ENCODE results near the gene MAMLD1.
A peak's percentile ranks its signal among the peaks of the same experiment; 100 is the strongest.

Gene MAMLD1

DNA sequence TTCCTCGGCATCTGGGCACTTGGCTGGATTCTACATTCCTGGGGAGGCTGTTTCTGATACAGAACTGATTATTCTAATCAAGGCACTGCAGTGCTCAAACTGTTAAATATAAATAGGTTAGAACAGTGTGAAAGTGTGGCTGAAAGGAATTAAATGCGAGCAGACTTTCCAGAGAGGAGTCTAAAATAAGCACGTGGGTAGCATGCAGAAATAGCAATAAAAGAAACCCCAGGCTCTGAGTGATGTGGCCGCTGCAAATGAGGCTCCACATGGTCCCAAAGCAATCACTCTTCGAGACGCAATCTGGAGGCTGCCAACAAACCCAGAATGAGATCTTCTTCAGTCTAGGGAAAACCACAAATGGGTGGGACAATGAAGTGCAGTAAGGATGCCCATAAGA lies 174.7 kb downstream of the MAMLD1 start:
- no peak for DNase-seq

DNA sequence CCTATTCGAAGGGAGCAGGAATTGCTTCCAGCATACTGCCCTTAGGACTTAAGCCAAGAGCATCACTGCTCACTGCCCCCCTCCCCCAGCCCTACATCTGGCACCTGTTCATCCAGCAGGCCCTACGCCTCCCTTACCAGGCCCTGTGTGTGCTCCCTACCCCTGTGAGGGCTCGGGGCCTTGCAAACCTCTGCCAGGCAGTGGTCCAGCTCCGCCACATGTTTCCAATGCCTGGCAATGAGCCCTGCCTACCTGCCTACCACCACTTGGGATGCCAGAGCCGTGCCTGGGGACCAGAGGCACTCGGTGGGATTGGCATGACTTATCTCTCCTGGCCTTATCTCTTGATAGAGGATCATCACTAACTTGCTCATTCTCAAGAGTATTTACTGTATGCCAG lies 177.8 kb downstream of the MAMLD1 start:
- DNase-seq: no peak

DNA sequence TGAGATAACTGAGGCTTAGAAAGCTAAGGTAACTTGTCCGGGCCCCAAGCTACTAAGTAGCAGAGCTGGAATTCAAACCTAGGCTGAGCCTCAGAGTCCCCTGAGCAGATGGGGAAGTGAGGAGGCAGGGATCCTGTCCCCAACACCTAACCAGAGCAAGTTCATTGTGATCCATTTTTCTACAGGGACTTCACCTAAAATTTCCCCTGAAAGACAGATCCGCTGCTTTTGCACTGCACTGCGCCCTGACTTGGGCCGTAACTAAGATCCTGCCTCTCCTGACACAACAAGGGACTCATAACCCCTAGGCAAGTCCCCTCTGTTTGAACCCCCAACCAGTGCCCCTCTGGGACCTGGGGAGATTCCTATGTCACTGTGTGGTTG lies 179.7 kb downstream of the MAMLD1 start:
- no peak for DNase-seq

DNA sequence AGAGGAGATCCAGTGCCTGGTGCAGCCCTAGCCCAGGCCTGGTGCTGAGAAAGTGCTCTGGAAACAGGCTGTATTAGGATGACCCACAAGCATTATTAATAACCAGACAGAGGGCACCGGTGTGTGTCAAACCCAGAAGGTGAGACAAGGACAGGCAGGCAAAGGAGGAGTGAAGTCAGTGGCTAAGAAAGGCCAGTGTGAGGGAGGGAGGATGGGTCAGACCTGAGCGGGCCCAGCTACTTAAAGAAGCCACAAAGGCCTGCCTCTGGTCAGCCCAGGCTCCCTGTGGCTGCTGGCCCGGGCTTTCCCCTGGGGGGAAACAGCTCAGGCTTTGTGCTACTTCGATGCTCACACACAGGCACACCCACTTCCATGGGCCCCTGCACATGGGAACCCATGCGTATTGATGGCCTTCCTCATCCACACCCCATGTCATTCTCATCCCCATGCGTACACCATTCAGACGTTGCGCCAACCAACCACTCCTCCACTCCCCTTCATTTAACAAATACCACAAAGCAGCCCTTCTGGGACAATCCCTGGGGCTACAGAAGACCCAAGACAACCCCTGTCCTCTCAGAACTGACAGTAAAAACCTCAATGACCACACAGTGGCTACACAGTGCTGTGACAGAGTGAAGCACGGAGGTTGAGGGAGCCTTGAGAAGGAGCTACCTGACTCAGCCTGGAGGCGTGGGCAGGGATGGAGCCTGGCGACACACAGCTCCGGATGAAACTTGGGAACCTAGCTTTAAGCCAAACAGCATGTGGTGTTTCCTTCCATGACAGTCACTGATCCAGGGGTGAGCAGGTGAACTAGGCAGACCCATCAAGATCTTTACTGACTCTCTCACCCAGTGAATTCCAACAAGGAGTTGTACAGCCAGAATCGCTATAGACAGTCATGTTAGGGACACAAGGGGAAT lies 180.4 kb downstream of the MAMLD1 start:
- no peak for DNase-seq

- no peak for DNase-seq
Measured at GRCh38 chrX:150544222-150544787, 181.2 kb downstream of the MAMLD1 start.

- no peak for DNase-seq
Measured at GRCh38 chrX:150544835-150545770, 182.0 kb downstream of the MAMLD1 start.

DNA sequence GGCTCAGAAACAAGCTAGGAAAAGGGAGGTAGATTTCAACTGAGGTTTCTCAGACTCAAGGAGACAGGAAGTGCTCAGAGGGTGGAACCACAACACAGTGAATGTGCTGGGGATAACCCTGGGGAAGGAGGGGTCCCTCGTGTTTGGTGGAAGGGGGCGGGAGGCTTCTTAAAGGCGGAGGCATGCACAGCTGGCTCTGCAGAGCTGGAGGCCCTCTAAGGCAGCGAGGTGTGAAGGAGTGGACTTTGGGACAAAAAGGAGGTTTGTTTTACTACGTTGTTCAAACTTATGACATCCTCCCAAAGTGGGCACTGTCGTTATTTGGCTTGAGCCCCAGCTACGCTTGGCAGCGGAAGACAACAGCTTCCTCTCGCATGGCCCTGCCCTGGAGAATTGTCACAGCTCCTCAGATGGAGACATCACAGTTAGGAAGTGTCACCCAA lies 183.6 kb downstream of the MAMLD1 start:
- DNase-seq: no peak

GRCh38 chrX:150547375-150548115 lies 184.4 kb downstream of the MAMLD1 start:
- DNase-seq: peak; percentile 28

DNA sequence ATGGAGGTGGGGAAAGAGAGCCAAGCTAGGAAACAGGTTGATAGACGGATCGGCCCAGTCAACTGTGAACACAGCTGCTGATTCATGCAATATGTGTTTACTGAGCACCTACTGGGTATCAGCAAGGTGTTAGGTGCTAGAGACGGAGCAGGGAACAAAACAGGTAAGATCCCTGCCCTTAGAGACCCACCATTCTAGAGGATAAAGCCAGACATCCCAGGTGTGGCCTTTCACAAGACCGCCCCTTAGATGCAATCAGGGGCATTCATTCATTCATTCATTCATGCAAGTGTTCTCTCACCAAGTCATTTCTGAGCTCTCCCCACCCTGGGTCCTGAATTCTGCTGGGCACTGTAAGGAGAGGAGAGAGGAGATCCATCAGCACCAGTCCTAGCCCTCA lies 185.1 kb downstream of the MAMLD1 start:
- DNase-seq: no peak

DNA sequence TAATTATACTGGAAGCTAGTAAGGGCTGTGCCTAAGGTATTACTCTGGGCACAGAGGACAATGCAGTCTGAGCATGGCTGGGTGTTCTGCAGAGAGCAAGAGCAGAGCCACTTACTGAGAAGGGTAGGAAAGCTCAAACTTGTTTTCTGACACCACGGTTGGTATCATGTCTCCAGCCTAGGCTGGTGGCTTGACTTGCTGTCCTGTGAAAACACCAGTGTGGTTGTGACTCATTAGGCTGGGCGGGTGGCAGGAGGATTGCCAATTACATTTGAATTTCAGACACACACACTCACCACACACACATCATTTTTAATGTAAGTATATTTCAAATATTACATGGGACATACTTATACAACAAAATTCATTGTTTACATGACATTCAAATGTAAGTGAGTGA lies 185.6 kb downstream of the MAMLD1 start:
- peak; percentile 75 for DNase-seq

DNA sequence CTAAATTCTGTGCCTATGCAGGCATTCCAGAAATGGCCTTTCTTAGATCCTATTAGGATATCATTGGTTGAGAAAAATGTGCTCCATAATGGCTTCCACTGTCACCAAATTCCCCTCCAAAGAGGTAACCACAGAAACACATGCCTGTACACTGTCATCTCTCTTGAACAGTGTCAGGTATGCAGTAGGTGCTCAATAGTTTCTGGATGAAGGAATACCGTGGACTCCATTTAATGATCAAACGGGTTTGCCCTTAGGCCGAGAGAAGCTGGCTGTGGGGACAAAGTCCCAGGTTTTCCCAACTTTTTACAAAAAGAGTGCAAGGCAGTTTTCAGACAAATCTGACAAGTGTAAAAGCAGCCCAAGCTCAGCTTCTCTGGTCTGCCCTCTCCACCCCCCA lies 188.8 kb downstream of the MAMLD1 start:
- no peak for DNase-seq

GRCh38 chrX:150558424-150558823 lies 195.3 kb downstream of the MAMLD1 start:
- DNase-seq: no peak

Measured in fibroblast of skin of back (primary cell).